Measurements from ENCODE around the gene RXRB. TPM values are rescaled to one million over a fixed set of nuclear protein-coding genes. Genes with fewer than 3 reads are reported as not detected.
A peak's percentile ranks its signal among the peaks of the same experiment; 100 is the strongest.

Gene RXRB
- total and polyA plus RNA-seq, 10 of the 15 experiments (the other 5 are each of a cell fraction or from before 2014, with no cell fraction given) = 0.71 to 35.0 (median 20.4) TPM

DNA sequence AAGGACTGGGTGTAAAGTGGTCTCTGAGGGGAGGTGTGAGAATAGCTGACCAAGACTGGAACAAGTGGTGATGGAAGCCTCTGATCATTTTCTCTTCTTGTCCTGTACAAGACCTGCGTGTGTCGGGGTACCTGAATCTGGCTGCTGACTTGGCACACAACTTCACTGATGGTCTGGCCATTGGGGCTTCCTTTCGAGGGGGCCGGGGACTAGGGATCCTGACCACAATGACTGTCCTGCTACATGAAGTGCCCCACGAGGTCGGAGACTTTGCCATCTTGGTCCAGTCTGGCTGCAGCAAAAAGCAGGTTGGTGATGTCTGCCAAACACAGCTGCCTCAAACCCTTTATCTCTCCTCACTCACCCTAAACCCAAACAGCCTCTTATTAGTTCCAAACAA is 2.3 kb upstream of the RXRB start (continued):
- TF ChIP-seq, protein P1, sequence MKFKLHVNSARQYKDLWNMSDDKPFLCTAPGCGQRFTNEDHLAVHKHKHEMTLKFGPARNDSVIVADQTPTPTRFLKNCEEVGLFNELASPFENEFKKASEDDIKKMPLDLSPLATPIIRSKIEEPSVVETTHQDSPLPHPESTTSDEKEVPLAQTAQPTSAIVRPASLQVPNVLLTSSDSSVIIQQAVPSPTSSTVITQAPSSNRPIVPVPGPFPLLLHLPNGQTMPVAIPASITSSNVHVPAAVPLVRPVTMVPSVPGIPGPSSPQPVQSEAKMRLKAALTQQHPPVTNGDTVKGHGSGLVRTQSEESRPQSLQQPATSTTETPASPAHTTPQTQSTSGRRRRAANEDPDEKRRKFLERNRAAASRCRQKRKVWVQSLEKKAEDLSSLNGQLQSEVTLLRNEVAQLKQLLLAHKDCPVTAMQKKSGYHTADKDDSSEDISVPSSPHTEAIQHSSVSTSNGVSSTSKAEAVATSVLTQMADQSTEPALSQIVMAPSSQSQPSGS (IDR thresholded peaks at IDR 0.05; ENCODE audit: low read length) = no peak
- TF ChIP-seq, protein P2, sequence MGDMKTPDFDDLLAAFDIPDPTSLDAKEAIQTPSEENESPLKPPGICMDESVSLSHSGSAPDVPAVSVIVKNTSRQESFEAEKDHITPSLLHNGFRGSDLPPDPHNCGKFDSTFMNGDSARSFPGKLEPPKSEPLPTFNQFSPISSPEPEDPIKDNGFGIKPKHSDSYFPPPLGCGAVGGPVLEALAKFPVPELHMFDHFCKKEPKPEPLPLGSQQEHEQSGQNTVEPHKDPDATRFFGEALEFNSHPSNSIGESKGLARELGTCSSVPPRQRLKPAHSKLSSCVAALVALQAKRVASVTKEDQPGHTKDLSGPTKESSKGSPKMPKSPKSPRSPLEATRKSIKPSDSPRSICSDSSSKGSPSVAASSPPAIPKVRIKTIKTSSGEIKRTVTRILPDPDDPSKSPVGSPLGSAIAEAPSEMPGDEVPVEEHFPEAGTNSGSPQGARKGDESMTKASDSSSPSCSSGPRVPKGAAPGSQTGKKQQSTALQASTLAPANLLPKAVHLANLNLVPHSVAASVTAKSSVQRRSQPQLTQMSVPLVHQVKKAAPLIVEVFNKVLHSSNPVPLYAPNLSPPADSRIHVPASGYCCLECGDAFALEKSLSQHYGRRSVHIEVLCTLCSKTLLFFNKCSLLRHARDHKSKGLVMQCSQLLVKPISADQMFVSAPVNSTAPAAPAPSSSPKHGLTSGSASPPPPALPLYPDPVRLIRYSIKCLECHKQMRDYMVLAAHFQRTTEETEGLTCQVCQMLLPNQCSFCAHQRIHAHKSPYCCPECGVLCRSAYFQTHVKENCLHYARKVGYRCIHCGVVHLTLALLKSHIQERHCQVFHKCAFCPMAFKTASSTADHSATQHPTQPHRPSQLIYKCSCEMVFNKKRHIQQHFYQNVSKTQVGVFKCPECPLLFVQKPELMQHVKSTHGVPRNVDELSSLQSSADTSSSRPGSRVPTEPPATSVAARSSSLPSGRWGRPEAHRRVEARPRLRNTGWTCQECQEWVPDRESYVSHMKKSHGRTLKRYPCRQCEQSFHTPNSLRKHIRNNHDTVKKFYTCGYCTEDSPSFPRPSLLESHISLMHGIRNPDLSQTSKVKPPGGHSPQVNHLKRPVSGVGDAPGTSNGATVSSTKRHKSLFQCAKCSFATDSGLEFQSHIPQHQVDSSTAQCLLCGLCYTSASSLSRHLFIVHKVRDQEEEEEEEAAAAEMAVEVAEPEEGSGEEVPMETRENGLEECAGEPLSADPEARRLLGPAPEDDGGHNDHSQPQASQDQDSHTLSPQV (IDR thresholded peaks at IDR 0.05) = no peak
- TF ChIP-seq RBBP5 (conservative IDR thresholded peaks at IDR 0.05) (no peak), PAX5 (IDR thresholded peaks at IDR 0.05; ENCODE audit: borderline replicate concordance, low read depth, low read length) (no peak), CEBPB (IDR thresholded peaks at IDR 0.05; ENCODE audit: borderline replicate concordance in 1 of 2, low read depth in 2 of 2, low read length in 2 of 2) (no peak), JUND (IDR thresholded peaks at IDR 0.05; ENCODE audit: low read depth, low read length) (no peak)

GRCh38 chr6:33201935-33202334 is 1.5 kb upstream of the RXRB start:
- no peak for FAIRE-seq
- Histone ChIP-seq H3K36me3 (ENCODE audit: control insufficient read depth in 2 of 2, insufficient read depth in 2 of 2, low read length in 1 of 2) (peaks cover 8 to 24% of the 10 kb centered on the region in 2 experiments), H3K9me3 (replicated peaks; ENCODE audit: control insufficient read depth, insufficient read depth, low read length) (no peaks in the 10 kb centered on the region), H3K9ac (ENCODE audit: control insufficient read depth, insufficient read depth, low read length) (peak overlapping the region; percentile 99), H3K4me3 (peak overlapping the region; percentile 95), H2AFZ (ENCODE audit: control insufficient read depth, low read depth, low read length) (no peak overlapping the region), H3K27ac (ENCODE audit: control insufficient read depth, insufficient read depth) (peak overlapping the region; percentile 99; the same call in 1 of the 2 replicates), H4K20me1 (ENCODE audit: control insufficient read depth, insufficient read depth) (no peaks in the 10 kb centered on the region), H3K4me2 (ENCODE audit: control insufficient read depth, insufficient read depth) (peak overlapping the region; percentile 100), H3K4me1 (ENCODE audit: control insufficient read depth, insufficient read depth, low read length) (peaks cover 39% of the 10 kb centered on the region), H3K79me2 (ENCODE audit: control insufficient read depth, insufficient read depth, low read length) (peaks cover 33% of the 10 kb centered on the region), H3K27me3 (replicated peaks in 1 of 2; ENCODE audit: control insufficient read depth in 2 of 2, insufficient read depth in 2 of 2, low read length in 1 of 2) (no peaks in the 10 kb centered on the region)
- in situ Hi-C loops (cut with MboI) (no loop called here), intact Hi-C loops (cut with micrococcal nuclease; ENCODE audit: unreplicated experiment) (loop anchor here (10.0 kb wide), 1 partner anchor 373 kb away; no protein-coding TSS in a partner anchor)
- ChIA-PET SMC1A (ENCODE audit: uncharacterized antibody, unreplicated experiment) (no interaction called here), CTCF (interaction anchor here (0.6 kb wide), 1 partner anchor 53 kb away, joined by 3 read pairs; no protein-coding TSS in a partner anchor), POLR2A (no interaction called here), RAD21 (ENCODE audit: unreplicated experiment) (no interaction called here)
- WGBS (ENCODE audit: insufficient coverage, insufficient replicate concordance, low lambda C conversion rate, missing lambda C conversion rate) = 91% methylated on average over 6 of the region's 6 CpGs
- no peak for DNase-seq (ENCODE audit: low read depth, low spot score)
- TF ChIP-seq STAT3 (IDR thresholded peaks at IDR 0.05; ENCODE audit: low read depth, low read length) (no peak), CREM (IDR thresholded peaks at IDR 0.05; ENCODE audit: low read depth) (no peak), HDGF (IDR thresholded peaks at IDR 0.05) (no peak), NFYA (IDR thresholded peaks at IDR 0.05; ENCODE audit: borderline replicate concordance, low read depth, low read length) (no peak), ASH2L (IDR thresholded peaks at IDR 0.05; ENCODE audit: borderline replicate concordance, low read depth) (no peak)
- TF ChIP-seq, protein P3, sequence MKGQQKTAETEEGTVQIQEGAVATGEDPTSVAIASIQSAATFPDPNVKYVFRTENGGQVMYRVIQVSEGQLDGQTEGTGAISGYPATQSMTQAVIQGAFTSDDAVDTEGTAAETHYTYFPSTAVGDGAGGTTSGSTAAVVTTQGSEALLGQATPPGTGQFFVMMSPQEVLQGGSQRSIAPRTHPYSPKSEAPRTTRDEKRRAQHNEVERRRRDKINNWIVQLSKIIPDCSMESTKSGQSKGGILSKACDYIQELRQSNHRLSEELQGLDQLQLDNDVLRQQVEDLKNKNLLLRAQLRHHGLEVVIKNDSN (IDR thresholded peaks at IDR 0.05; ENCODE audit: borderline replicate concordance, extremely low read length, insufficient read depth, low read depth, low read length) = no peak
- no TSS peak for BruUV-seq (replicated peaks)
- ATAC-seq = no peak

All from GM12878 (cell line).